ENCODE measurements around the gene DOLK.

- no peak for TF ChIP-seq CTCF (IDR thresholded peaks at IDR 0.05; ENCODE audit: insufficient read depth, low read depth, low read length)
- TF ChIP-seq EZH2 (IDR thresholded peaks at IDR 0.05; ENCODE audit: insufficient read depth, low read length), result no peak
Observed at GRCh38 chr9:128908372-128908771, 39.0 kb downstream of the DOLK start.

Measured in astrocyte (in vitro differentiated cells and primary cell).